GM18867 (cell line): ENCODE results near the gene LHFPL3.

ENCODE experiments used
- ATAC-seq: cut with Tn5 transposase; IDR thresholded peaks from one replicate; pipeline ENCODE4 v1.9.1; 2021; ENCODE audit warnings: mild to moderate bottlenecking, moderate library complexity; ENCODE audit not compliant: unreplicated experiment

LHFPL3 gene

GRCh38 chr7:104367926-104368325 lies 39.5 kb downstream of the LHFPL3 start:
- ATAC-seq, result no peak

GRCh38 chr7:104371216-104371979 lies 43.0 kb downstream of the LHFPL3 start:
- ATAC-seq, result no peak

- no peak for ATAC-seq
Measured at GRCh38 chr7:104371980-104372357, 43.6 kb downstream of the LHFPL3 start.

- no peak for ATAC-seq
Measured at GRCh38 chr7:104382616-104383015, 54.2 kb downstream of the LHFPL3 start.

GRCh38 chr7:104386943-104387342 lies 58.5 kb downstream of the LHFPL3 start:
- ATAC-seq, result no peak

- no peak for ATAC-seq
Measured at GRCh38 chr7:104388222-104388621, 59.8 kb downstream of the LHFPL3 start.

GRCh38 chr7:104395162-104395561 lies 66.8 kb downstream of the LHFPL3 start:
- ATAC-seq, result no peak

GRCh38 chr7:104397442-104397841 lies 69.0 kb downstream of the LHFPL3 start:
- no peak for ATAC-seq

GRCh38 chr7:104408371-104408770 lies 80.0 kb downstream of the LHFPL3 start:
- ATAC-seq, result no peak

GRCh38 chr7:104410742-104411141 lies 82.3 kb downstream of the LHFPL3 start:
- no peak for ATAC-seq

GRCh38 chr7:104412911-104413310 lies 84.5 kb downstream of the LHFPL3 start:
- ATAC-seq, result no peak

GRCh38 chr7:104414216-104414615 lies 85.8 kb downstream of the LHFPL3 start:
- no peak for ATAC-seq

GRCh38 chr7:104415700-104416099 lies 87.3 kb downstream of the LHFPL3 start:
- no peak for ATAC-seq

- ATAC-seq, result no peak
Measured at GRCh38 chr7:104416866-104417393, 88.5 kb downstream of the LHFPL3 start.

- ATAC-seq, result no peak
Measured at GRCh38 chr7:104431930-104432329, 103.5 kb downstream of the LHFPL3 start.

GRCh38 chr7:104434129-104434528 lies 105.7 kb downstream of the LHFPL3 start:
- no peak for ATAC-seq

- ATAC-seq, result no peak
Measured at GRCh38 chr7:104442481-104442880, 114.1 kb downstream of the LHFPL3 start.

GRCh38 chr7:104444017-104444416 lies 115.6 kb downstream of the LHFPL3 start:
- ATAC-seq, result no peak

- no peak for ATAC-seq
Measured at GRCh38 chr7:104445393-104445792, 117.0 kb downstream of the LHFPL3 start.

- no peak for ATAC-seq
Measured at GRCh38 chr7:104450861-104451260, 122.5 kb downstream of the LHFPL3 start.

- ATAC-seq, result no peak
Measured at GRCh38 chr7:104453190-104453589, 124.8 kb downstream of the LHFPL3 start.

- ATAC-seq, result no peak
Measured at GRCh38 chr7:104458875-104459274, 130.5 kb downstream of the LHFPL3 start.
